Stimulated activated CD4-positive, alpha-beta T cell treated with anti-CD3 and anti-CD28 coated beads, Interleukin-1b, Interleukin-23, amount 100 ng/mL, for 48 hours (primary cell): ENCODE measurements around the gene RHBG.

Experiments used
- DNase-seq: peaks from one replicate; pipeline ENCODE4 v3.0.0-alpha.2; 2020

Gene RHBG

DNA sequence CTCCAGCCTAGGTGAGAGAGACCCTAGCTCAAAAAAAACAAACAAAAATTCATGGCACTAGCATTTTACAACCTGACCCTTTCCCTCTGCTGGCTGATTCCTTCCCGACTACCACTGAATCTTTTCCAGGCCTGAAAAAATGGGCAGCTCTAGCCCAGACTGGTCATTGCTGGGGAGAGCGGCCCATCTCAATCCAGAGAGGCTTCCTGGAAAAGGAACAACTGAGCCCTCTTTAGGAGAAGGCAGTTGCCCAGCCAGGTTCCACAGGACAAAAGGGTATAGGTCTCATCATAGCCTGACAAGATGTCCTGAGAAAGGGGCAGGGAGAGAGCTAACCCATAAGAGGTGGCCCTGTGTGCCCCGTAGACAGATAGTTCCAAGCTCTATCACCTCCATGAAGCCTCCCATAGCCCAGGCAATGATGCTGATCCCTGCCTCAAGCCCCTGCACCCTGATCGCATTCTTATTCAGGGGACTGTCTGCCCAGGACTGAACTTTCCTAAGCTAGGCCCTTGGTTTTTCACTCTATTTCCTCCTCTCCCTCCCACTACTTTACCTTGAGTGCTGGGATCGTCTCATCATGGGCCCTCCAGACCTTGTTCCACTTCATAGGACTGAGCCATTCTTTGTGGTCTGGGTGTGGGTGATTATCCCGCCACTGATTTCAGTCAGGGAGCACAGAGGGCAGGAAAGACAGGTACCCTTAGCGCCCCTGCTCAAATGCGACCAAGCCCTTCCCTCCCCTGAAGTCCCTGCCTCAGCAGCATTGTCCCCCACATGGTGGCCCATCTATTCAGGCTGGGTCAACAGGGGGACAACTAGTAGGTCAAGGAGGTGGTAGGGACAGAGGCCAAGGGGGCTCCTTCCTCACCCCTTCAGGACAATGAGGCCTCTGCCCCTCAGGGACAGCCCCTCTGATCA lies 18.2 kb downstream of the RHBG start:
- DNase-seq: no peak

DNA sequence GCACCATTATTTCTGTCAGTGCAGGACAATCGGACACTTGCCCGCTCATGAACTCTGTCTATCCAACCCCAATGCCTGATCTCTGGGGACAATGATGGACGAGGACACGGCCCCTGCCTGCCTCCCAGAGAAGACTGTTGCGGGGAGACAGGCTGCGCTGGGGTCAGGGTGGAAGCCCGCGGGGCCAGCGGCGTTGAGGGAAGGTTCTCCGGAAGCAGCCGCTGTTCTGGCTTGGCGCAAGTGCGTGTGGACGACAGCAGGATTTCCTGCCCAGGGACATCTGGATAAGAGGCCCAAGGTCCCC lies 18.8 kb downstream of the RHBG start:
- no peak for DNase-seq

DNA sequence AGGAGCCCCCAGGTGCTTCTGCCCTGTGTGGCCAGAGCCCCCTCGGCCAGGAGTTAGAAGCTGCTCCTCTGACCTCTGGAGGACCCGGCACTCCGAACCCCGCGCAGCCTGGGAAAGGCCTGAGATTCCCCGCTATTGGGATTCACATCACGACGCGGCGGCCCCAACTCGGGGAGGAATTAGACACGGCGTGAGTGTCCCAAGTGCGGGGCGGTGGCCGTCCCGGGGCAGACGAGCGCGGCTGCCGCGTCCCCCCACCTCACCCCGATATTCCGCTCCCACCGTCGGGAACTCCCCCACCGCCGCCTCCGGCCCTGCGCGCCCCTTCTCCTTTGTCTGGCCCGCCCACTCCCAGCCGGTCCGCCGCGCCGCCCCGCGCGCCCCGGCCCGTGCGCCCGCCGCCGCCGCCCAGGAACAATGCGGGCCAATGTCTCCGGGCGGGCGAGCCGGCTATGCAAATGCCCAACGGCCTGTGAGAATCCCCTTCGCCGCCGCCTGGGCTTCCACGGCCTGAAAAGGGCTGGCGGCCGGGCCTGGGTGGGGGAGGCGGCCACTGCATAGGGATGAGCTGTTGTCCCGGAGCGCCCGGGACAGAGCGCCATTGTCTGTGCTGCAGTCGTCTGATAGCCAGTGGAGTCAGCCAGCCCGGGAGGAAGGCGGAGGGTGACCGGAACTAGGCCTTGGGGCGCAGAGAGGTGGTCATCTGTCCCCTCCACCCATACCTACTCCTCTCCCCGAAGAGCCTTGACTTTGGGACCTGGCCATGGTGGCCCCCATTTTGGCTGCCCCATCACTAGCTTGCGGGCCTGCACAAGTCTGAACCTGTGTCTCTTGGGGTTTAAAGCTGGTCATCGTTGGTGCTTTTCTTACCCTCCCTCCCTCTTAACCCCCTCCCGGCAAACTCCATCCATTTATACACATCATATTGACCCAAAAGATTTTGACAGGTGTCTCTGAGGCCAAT lies 19.4 kb downstream of the RHBG start:
- DNase-seq: no peak

DNA sequence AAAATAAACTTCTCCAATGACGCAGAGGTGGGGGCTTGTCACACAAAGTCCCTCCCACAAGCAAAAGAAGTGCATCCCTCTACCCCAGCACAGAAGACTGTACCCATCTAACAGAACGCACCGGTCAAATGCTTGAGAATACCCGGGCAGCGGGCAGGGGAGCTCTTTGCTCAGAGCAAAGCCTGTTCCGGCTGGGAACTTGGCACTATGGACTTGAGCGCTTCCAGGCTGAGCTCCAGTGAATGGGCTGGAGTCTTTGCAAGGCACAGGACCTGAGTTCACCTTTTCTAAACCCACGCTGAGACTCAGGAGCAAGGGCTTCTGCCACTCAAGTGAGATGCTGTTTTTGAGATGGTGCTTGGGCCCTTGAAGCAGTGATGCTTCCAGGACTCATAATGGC lies 20.3 kb downstream of the RHBG start:
- DNase-seq: no peak

DNA sequence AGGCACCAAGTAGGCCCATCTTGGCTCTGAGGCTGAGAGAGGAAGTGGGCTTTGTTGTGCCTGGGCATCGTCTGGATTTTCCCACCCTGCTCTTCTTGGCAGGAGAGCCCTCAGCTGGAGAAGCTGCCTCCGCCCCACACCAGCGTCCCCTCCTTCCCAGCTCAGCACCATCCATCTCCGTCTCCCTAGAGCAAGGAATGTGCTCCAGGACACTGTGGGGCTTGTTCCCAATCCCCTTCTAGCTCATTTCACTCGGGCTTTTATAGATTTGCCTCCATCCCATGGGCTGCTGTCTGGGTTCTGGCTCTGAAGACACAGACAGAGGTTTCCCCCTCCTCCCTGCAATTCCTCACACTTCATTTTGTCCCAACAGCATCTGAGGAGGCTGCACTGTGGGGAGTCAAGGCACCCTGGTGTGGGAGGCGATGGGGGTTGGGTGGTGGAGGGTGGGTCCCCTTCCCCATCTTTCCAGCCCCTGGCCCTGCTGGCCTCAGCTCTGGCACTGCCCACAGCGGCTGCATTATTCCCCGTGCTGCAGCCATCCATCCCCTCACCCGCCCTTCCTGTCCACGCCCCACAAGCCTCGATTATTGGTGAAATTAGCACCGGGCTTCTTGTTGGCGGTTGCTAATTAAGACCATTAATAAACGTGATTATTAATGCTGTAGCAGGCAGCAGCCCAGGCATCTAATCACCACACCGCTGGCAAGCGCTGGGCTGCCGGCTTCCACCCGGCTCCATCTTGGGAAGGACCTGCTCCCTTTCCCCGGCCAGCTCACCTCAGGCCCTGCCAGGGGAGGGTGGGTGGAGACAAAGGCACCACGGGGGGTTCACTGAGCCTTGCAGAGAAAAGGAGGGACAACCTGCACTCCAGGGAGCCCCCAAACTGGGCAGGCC lies 21.7 kb downstream of the RHBG start:
- no peak for DNase-seq

DNA sequence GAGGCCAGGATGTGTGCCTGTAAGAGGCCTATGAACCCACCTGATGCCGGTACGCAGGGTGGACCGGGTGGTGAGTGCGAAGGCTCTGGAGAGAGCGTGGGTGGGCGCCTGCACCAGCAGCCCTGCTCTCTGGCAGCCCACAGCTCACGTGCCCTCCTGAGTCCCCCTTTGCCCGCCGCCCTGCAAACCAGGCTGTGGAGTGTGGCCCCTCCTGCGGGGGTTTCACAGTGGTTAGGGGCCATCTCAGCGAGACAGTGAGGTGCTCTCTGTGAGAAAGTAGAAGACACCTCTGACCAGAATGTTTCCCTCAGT lies 22.3 kb downstream of the RHBG start:
- DNase-seq: no peak

DNA sequence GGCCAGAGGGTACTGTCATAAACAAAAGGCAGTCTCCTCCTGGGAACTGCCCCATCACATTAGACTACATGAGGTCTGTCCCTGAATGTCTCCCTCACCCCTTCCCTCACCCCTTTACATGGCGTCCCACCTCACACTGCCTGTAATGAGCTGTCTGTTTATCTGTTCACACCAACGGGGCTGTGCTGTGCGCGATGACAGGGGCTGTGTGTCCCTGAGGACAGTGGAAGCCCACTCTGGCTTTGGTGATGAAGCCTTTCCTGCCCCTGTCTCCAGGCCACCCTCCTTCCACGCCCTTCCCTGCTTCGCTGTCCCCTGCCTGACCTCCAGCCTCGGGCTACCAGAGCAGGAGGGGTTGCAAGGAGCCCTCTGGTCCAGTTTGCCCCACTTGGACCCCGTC lies 22.7 kb downstream of the RHBG start:
- DNase-seq: no peak

DNA sequence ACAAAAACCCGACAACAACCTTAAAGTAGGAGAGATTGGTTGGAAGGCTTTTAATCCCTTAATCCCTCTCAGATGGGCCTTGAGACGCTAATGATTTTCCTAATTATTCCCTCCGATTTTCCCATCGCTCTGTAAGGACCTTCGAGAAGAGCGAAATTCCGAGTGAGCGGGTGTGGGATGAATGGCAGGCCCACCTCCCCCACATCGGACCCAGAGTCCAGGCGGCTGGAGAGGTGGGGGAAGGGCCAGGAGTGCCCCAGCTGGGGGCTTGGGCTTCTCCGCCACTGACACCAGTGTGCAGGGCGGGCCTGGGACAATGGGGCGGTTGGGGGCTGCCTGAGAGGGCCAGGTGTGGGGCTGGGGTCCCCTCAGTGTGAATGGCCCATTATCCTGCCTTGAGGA lies 23.4 kb downstream of the RHBG start:
- DNase-seq: no peak

DNA sequence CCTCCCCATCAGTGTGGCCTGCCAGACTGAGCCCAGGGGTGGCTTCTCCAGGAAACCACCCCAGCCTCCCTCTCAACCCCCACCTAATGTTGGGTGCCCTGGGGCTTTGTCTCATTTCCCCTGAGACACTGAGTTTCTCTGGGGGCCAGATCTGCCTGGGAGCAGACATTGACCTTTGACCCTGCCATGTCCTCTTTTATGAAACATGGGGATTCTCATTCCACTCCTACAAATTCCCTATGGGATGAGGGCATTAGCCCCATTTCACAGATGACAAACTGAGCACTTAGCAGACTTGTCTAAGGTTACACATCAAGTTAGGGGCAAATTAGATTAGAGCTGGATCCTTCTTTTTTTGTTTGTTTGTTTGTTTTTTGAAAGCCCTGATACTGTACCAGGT lies 24.1 kb downstream of the RHBG start:
- DNase-seq: no peak

DNA sequence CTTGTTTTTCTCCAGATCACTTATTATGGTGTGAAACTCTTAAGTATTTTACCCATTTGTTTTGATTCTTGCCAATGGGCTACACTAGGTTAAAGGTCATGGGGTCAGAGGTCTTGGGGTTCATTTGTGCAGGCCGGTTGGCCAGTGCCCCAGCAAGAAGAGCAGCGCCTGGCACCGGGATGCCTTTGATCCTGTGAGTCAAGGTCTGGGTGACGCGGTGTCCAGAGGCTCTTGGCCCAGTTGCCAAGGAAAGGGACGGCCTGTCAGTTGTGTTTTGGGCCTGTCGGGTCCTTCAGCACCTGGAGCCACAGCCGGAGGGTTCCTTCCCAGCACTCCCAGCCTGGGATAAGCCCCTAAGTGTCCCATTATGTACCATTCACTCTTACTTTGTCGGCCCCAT lies 25.1 kb downstream of the RHBG start:
- no peak for DNase-seq

DNA sequence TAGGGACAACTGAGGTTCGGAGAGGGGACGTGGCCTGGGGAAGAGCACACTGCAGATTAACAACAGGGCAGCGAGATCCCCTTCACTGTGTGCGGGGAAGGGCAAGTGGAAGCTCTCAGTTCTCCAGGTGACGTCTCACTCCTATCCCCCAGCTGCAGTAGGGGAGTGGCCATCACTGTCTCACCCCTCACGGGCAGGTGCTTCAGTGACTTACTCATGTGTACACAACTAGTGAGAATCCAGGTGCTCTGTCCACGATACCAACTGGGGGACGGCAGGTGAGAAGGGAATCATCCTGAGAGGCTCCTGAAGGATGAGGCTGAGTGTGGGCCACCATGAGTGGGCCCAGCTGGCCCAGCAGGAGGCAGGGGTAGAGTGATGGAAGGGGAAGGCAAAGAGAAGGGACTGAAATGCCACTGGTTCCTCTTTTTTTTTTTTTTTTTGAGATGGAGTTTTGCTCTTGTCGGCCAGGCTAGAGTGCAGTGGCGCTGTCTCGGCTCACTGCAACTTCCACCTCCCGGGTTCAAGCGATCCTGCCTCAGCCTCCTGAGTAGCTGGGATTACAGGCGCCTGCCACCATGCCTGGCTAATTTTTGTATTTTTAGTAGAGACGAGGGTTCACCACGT lies 25.9 kb downstream of the RHBG start:
- no peak for DNase-seq

DNA sequence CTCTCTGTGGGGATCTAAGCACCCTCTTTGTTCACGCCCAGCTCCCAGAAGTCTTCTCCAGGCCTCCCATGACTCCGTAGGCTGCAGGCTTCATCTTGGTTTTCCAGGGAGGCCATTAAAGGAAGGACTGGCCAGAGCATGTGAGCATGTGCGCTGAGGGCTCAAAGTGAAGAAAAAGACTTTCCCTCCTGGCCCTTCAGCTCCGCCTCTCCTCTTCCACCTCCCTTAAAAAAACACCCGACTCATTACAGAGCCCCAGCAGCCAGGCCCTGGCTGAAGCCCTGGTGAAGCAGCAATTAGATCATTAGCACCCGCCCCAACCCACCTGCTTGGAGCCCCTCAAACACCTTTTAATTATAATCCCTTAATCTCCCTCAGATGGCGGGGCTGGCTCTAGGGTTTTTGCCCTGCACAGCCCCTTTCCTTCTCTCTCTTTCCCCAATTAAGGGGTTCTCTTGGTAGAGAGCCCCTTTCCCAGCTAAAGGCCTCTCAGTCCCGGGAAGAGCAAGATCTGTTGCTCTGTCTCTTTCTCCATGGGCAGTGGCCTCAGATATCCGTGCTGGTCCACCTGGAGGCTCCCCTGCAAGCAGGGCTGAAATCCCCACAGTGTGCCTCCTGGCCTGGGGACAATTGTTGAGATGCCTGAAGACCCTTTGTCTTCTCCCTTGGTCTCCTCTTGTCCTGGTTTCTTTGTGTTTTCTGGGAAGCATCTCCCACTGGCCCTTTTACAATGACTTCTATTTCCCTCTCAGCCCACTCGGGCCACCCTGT lies 30.5 kb downstream of the RHBG start:
- DNase-seq: no peak

DNA sequence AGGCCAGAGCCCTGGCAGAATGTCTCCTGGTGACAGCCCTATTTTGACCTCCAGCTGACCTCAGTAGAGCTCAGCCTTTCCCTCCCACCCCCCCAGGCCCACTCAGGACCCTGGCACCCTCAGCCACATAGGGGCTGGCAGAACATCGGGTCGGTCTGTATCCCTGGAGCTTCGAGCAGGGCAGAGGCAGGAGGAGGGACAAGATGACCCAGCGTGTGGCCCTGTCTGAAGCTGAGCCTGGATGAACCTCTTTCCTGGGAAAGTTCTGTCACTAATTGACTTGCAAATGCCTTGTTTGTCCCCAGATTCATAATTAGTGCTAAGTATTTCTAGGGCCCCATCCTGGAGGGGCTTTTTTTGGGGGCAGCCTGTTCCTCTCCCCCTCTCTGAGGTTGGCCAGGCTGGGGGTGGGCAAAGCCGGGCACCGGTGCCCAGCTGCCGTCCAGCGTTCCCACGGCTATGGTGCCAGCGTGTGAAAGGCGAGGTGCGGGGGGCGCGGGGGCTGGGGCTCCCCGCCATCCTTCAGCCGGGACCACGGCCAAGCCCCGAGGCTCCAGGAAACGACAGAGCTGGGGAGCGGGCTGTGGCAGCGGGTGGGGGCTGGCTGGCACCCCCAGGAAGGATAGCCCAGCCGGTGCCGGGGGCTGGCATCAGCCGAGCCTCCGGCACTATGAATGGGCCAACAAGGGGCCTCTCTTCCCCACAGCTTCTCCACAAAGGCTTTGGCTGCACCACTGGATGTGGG lies 31.4 kb downstream of the RHBG start:
- DNase-seq: no peak

DNA sequence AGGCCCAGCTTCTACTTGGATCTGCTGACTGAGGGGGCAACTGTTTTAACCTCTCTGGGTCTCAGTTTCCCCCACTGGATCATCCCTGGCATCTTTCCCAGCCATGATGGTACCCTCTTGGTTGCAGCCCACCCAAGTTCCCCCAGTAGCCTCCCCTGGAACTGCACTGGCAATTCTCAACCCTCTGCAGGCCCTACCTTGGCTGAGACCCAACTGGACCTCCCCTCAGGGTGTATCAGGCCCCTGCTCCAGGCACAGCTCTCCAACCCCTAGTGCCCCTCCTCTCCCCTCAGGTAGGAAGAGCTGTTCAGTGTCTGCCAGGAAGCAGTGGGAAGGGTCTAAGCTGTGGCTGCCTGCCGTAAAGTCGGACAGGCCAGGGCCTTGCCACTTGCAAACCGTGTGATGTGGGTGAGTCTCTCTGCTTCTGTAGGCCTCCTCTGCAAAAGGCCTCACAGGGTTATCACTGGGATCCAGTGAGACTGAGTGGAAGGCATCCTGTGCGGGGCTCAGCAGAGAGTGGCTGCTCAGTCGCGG lies 32.1 kb downstream of the RHBG start:
- DNase-seq: no peak

DNA sequence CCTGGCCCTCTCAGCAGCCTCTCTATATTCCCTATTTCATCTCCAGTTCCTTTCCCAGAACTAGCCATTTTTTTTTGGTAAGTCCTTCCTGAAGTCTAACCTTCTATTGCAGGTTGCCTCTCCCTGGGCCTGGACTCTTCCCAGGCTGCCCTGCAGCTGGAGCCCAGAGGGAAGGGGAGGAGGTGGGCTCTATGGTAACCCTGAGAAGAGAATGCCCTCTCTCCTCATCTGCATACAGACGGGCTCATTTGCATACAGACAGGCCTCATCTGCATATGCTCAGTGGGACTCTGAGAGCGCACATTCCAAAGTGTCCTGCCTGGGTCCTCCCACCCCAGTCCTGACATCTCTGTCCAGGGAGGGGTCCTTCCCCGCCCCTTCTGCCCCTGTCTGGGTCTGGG lies 32.7 kb downstream of the RHBG start:
- DNase-seq: no peak

DNA sequence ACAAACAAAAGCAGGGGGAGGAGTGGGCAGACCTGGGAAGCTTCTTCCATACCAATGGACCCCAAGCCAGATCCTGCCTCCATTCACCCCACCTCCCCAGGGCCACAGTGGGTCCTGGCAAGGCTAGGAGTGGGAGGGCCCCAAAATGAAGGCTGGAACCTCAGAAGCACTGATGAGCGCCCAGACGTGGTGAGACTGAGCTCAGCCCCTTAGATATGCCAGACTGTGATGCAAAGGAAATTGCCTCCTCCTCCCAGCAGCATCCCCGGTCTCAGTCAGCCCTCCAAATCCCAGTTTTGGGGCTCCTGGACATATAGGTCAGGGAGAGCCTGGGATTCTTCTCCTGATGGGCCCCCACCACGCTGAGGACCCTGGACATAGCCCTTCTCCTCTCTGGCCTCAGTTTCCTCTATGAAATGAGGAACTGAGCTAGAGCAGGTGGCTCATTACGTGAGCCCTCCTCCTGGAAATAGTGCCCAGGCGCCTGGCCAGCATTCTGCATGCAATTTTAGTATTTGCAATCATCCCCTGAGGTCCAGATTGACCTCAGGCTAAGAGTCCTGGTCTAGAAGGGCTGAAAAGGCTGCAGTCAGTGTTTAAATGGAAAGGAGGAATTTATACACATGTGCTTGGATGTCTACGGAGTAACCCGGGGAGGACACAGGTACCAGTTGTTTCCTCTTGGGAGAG lies 33.5 kb downstream of the RHBG start:
- DNase-seq: no peak

DNA sequence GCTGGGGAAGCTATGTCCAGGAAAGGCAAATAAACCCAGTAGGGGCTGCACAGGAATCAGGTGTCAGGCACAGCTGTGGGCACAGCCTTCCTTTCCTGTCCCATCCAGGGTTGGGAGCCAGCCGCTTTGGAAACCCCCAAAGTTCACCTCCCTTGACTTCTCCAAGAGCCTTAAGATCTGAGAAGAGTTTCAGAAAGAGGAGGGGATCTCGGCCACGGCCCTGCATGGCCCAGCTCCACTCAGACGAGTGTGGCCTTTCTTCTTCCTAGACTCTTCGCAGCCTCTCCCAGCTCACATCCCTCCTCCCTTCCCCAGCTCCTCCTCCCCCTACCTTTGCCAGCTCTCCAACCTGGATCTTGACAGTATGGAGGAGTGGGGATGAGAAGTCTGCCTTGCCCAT lies 36.7 kb downstream of the RHBG start:
- no peak for DNase-seq

DNA sequence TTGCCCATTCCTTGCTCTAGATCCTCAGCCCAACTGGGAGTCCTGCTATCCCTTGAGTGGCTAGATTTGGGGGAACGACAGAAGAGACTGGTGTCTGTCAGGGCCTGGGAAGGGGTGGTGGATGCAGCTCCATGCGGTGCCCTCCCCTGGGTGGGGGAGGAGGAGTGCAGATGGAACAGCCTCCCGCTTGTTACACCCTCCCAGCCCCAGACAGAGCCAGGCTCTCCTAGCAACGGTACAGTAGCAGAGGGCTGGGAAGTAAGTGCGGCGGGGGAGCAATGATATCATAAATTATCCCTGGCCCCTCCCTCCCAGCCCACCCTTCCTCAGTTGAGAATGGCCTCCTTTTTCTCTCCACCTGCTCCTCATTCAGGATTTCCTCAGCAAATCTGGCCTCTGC lies 37.2 kb downstream of the RHBG start:
- DNase-seq: no peak

DNA sequence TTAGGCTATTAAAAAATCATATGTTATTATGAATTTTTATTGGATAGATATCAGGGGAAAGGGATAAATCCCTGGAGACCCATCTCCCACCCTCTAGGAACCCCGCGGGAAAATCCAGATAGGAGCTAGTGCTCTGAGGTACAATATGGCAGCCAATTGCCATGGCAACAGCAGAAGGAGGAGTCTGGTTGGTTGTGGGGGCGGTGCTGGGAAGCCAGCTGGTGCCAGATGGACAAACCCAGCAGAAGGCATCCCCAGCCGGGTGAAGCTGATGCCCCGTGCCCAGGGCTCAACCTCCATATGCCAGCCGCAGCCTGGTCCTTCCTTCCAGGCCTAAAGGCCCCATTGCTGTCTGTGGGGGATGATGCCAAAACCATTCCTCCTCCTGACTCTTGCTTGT lies 38.3 kb downstream of the RHBG start:
- DNase-seq: no peak

DNA sequence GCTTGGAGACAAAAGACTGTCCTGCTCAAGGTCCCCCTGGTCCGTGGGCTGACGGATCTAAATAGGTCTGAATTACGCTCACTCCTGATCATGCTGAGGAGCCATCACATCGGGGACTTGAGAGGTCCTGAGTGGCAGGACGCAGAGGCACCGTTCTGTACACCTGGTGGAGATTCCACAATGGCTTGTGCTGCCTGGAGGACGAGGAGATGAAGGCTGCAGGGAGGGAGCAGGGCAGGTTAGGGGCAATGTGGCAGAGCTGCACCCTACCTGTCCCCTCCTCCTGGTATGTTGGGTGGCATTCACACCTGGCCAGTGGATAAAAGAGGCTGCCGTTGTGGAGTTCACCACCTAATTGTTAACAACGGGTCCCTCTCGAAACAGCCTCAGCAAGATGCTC lies 38.7 kb downstream of the RHBG start:
- DNase-seq: no peak
